H4 (cell line): ENCODE data around the gene PRKN. TPM values are rescaled to one million over a fixed set of nuclear protein-coding genes. Genes with fewer than 3 reads are reported as not detected.
"Not testable (repeated sequence)": the region's sequence is repeated elsewhere in the genome, so short reads cannot be mapped to it uniquely, and the experiment has no call there.

ENCODE experiments used
- DNase-seq: peaks from one replicate; pipeline ENCODE4 v3.0.0-alpha.2; 2015; ENCODE audit warnings: low spot score
- total RNA-seq: library from RNA; depleted of rRNA; stranded (reverse); fragments of >200 nt; shearing (Covaris generic); gene quantifications from 2 replicates; pipeline ENCODE4 v1.2.3, GENCODE V29; 2014

The PRKN gene
- total RNA-seq, 1 experiment from 2014 or later, result 0.19 TPM

DNA sequence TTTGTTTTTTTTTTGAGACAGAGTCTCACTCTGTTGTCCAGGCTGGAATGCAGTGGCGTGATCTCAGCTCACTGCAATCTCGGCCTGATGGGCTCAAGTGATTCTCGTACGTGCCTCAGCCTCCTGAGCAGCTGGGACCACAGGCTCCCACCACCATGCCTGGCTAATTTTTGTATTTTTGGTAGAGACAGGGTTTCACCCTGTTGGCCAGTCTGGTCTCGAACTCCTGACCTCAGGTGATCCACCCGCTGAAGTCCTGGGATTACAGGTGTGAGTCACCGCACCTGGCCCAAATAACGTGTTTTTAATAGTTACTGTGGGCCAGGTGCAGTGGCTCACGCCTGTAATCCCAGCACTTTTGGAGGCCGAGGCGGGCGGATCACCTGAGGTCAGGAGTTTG is 876.1 kb downstream of the PRKN start:
- DNase-seq, result not testable (repeated sequence)

GRCh38 chr6:161850562-161850961 is 877.0 kb downstream of the PRKN start:
- no peak for DNase-seq

GRCh38 chr6:161847628-161848027 is 879.9 kb downstream of the PRKN start:
- no peak for DNase-seq

DNA sequence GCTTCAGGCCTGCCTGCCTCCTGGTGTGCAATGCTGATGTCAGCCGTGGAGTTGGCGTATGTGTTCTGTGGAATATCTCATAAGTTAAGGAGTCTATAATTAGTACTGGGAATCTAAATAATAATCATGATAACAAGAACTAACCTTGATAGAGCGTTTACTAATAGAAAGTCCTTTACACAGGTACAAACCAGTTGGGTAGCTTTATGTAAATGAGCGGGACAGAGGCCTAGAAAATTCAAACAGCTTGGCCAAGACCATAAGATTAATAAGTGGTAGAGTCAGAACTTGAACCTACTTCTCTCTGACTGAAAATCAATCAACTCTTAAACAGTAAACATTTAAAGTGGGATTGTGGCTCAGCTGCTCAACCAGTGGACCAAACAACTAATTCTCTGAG is 882.8 kb downstream of the PRKN start:
- DNase-seq, result no peak

DNA sequence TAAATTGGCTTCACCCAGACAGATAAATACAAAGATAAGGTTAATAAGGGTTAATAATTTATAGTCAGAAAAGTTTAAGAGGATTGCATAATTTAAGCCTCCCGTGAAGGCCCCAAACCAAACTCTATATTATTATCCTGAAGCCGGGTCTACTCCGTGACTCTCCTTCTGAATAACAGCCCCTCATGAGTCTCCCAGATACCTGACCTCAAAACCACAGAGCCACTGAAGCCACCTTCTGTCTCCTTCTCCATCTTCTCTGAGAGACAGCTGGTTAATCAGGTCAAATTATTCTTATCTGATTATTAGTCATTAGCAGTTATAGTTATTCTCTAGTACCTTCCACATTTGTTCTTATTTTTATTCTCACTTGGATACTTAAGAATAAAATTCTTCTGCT is 884.5 kb downstream of the PRKN start:
- no peak for DNase-seq

GRCh38 chr6:161840380-161840779 is 887.2 kb downstream of the PRKN start:
- DNase-seq, result no peak

GRCh38 chr6:161838306-161839035 is 889.1 kb downstream of the PRKN start:
- no peak for DNase-seq

DNA sequence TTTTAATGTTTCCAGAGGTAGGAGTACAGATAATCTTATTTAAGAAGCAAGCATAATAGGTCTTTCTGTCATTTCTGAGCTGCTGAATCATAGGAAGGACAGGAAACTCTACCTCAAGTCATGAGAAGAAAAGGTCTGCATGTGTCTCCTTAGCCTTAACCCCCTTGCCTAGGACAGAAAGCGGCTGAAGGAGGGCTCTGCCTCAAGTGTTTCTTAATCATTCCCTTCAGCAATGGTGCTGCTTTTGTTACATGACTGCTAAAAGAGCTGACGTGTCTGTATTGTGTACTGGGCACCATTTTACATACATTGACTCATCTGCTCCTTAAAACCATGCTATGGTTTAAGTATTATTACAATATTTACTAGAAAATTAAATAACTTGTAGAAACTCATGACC is 889.7 kb downstream of the PRKN start:
- DNase-seq, result no peak

DNA sequence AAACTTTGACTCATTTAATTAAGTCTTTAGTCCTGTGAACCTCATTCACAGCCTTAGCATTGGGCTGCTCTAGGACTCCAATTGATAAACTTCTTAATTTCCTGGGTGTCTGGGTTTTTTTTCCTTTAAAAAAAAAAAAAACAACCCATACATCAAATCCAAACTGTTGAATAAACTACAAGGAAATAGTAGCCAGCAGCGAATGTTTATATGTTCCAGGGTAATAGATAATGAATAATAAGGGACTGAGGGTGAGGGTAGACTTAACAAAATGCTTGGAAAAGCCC is 890.2 kb downstream of the PRKN start:
- DNase-seq, result no peak

DNA sequence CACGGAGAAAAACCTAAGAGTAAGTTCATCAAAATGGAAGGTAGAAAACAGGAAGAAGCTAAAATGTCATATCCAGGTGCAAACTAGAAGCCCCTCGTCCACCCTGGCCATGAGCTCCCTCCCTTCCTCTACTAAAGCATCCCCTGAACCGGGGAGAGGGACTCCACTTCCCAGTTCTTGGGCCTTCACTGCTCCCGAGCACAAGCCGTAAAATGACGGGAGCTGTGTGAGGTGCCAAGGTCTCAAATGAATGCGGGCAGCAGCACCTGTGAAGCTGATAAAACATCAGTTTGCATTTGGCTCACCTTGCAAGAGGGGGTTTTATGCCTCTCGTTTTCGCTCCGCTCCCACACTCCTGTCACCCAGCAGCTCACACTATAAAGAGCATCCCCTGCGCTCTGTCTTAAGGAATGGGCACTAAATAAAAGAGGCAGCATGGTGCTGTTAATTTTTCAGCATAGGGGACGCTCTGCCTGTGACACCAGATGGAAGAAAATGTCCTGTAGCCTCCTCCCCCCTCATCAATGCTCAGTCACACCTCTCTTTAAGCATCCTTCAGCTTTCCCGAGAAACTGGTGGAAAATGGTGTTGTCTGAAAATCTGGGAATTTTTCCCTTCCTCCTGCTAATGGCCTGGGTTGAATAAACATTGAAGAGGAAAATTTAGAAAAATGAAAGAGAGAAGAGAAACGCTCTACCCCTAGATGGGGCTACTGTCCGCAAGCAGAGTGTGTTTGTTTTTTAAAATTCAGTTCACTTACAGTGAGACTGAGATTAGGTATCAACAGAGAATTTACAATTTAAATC is 890.7 kb downstream of the PRKN start:
- DNase-seq, result no peak

DNA sequence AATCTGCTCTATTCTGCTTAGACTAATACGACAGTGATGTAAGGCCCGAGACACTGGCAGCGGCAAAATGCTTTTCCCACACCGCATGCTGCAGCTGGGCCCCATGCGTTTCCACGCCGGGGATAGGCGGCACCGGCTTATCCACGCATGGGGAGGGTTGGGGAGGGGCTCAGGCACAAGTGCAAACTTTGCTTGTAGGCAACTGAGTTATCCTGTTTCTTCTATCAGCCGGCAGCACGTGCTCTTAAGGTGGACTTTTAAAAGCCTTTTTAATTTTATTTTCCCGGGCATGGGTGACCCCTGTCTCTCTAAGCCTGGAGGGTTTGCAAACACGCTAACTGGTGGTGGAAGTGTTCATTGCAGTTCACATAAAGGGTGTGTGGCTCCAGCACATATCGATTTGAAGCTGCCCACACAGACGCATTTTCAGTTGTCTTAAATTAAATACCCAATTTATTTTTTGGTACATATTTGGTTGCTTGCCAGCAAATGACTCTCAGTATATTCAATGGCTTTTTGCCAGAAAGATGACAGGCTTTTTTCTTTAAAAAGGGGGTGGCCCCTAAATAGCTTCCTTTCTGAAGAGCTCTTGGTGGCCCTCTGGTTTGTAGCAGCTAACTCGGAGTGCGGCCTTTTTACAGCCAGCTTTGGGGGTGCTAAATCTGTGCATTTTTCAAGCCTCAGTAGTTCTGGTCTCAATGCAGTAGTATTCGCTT is 891.9 kb downstream of the PRKN start:
- DNase-seq, result no peak

GRCh38 chr6:161834426-161834825 is 893.1 kb downstream of the PRKN start:
- no peak for DNase-seq

DNA sequence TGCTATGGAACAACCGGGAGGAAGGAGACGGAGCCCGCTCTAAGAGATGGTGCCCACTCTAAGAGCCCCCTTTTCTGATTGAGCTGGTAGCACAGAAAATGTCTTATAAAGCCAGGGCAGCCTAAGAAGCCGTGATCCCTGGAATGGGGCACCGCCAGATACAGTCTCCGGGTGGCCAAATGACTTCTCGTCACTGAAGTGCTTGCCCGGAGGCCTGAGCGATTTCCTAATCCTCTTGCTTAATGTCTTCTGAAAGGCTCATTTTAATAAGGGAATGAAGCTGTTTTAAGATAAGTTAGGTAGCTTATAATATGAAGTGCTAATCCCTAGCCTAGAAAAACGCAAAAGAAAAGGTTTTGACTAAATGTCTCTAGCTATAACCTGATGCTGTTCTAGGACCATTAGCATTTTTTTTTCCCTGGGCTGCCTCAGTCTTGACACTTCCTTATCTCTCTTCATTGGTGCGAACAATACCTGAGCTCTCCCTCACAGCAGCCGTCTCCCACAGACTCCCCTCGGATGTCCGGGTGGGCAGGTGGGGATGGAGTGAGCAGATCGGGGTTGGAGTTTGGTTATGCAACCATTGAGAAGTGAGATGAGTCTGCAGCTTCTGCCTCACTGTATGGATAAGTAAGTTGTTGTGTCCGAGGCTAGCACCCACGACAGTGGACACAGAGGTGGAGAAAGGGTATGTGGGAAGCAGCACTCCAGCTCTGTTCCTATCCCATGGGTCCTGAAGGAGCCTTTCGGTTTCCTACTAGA is 894.3 kb downstream of the PRKN start:
- DNase-seq, result no peak

- no peak for DNase-seq
These were observed 894.9 kb downstream of the PRKN start for GRCh38 chr6:161832622-161833021.

- no peak for DNase-seq
These were observed 896.5 kb downstream of the PRKN start for GRCh38 chr6:161830866-161831616.

- no peak for DNase-seq
These were observed 898.3 kb downstream of the PRKN start for GRCh38 chr6:161829291-161829729.

DNA sequence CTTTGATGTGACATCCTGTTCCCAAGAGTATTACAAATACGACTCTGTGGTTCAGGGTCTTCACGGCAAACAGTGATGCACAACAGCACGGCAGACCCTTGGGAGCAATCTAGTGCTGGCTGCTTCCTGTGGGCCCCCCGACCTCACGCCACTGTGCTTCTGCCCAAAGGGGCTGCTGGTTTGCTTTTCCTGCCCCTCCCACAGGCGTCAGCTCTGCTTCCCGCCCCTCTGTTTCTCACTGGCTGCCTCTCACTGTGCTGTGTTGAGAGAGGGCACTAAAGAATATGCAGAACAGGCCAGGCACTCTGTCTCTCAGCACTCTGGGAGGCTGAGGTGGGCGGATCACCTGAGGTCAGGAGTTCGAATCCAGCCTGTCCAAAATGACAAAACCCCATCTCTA is 899.2 kb downstream of the PRKN start:
- DNase-seq, result no peak

- no peak for DNase-seq
These were observed 901.1 kb downstream of the PRKN start for GRCh38 chr6:161826512-161826911.

DNA sequence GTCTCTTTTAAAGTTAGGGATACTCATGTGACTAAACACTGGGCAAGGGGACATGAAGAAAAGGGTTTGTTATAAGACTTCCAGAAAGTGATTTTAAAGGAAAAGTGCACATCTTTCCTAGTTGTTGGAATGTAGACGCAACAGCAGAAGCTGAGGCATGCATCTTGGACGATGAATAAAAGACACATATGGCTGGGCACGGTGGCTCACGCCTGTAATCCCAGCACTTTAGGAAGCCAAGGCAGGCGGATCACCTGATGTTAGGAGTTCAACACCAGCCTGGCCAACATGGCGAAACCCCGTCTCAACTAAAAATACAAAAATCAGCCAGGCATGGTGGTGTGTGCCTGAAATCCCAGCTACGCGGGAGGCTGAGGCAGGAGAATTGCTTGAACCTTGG is 905.4 kb downstream of the PRKN start:
- not testable (repeated sequence) for DNase-seq

DNA sequence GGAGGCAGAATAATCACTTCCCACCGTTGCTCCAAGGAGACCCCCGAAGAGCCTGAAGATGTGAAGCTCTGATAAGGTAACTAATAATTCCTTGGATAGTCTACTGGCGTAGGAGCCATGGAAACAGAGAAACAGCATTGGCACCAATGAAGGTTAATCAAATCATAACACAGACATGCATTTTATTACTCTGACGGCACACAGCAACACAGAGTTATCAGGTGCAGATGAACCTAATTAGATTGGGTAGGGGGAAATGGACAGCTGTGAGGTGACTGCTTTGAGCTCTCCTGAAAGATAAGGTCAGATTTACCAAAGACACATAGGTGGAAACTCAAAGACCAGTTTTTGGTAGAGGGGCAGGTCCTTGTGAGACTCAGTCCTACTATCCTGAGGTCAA is 909.7 kb downstream of the PRKN start:
- DNase-seq, result no peak

DNA sequence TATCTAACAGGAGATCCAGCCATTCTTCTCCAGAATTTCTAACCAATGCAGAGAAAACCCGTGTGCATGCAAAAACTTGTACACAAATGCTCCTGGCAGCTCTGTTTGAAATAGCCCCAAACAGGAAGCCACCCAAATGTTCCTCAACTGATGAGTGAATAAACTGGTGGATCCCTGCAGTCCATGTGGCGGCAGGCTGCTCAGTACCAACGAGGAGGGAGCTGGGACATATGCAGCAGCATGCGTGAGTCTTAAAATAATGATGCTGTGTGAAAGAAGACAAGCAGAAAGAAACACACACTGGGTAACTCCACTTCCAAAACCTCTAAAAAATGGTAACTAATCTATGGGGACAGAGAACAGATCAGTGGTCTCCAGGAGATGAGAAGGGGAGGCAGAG is 911.6 kb downstream of the PRKN start:
- no peak for DNase-seq
